HL-60 (cell line): ENCODE data around the gene PAOX.

Source experiments
- GABPA ChIP-seq: IDR thresholded peaks from 2 replicates; pipeline ENCODE4 v1.6.1; 2012; ENCODE audit warnings: low read depth
- TF ChIP-seq, protein P1 (sequence below): IDR thresholded peaks from one replicate; pipeline ENCODE4 v1.5.1; 2011; ENCODE audit warnings: low read length, control low read depth, inconsistent platforms; ENCODE audit not compliant: insufficient read depth

DNA sequence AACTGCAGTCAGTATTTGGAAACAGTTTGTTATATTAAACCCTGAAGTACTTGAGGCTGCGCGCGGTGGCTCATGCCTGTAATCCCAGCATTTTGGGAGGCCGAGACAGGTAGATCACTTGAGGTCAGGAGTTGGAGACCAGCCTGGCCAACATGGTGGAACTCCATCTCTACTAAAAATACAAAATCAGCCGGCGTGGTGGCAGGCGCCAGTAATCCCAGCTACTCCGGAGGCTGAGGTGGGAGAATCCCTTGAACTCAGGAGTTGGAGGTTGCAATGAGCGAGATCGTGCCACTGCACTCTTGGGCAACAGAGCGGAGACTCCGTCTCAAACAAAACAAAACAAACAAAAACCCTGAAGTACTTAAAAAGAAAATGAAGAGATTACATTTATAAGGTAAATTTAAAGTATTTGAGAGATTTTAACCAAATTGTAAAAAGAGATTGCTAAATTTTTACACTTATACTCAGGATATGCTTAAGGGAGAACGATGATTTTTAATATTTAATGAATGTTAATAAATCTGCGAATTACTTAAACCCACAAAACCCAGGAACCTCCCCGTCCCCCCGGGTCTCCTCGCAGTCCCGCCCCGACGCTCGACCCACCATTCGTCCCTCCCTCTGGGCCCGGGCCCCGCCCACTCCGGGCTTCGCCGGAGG, 14.5 kb downstream of the PAOX start:
- TF ChIP-seq, protein P1, sequence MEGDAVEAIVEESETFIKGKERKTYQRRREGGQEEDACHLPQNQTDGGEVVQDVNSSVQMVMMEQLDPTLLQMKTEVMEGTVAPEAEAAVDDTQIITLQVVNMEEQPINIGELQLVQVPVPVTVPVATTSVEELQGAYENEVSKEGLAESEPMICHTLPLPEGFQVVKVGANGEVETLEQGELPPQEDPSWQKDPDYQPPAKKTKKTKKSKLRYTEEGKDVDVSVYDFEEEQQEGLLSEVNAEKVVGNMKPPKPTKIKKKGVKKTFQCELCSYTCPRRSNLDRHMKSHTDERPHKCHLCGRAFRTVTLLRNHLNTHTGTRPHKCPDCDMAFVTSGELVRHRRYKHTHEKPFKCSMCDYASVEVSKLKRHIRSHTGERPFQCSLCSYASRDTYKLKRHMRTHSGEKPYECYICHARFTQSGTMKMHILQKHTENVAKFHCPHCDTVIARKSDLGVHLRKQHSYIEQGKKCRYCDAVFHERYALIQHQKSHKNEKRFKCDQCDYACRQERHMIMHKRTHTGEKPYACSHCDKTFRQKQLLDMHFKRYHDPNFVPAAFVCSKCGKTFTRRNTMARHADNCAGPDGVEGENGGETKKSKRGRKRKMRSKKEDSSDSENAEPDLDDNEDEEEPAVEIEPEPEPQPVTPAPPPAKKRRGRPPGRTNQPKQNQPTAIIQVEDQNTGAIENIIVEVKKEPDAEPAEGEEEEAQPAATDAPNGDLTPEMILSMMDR: no peak
- TF ChIP-seq GABPA: no peak
